AG04449 (cell line): ENCODE measurements around the gene TYRP1.
"Not testable (repeated sequence)": the region's sequence is repeated elsewhere in the genome, so short reads cannot be mapped to it uniquely, and the experiment has no call there.

ENCODE experiments used
- CTCF ChIA-PET: fragments of 350-600 bp; formaldehyde crosslinking; extraction: SDS; loops from one replicate; lab custom pipeline; 2021; ENCODE audit warnings: antibody characterized with exemption; lab: Yijun Ruan, JAX
- POLR2A ChIA-PET: fragments of 400-600, 350-600 bp; formaldehyde crosslinking; extraction: SDS; loops from one replicate; lab custom pipeline; 2020; ENCODE audit warnings: antibody characterized with exemption, inconsistent platforms; lab: Yijun Ruan, JAX
- DNase-seq: peaks from one replicate; pipeline ENCODE4 v3.0.0-alpha.2; 2010; ENCODE audit warnings: low read depth, low spot score
- H3K4me3 ChIP-seq: 2 replicates; pipeline ENCODE4 v1.5.1; 2011; ENCODE audit warnings: low read depth, mild to moderate bottlenecking, control low read depth, low read length
- TF ChIP-seq, protein P1 (sequence below): IDR thresholded peaks from one replicate; pipeline ENCODE4 v1.5.1; 2011; ENCODE audit warnings: mild to moderate bottlenecking, moderate library complexity, low read length, control low read depth, inconsistent platforms; ENCODE audit not compliant: insufficient read depth; ENCODE audit errors: missing control alignments

The TYRP1 gene

DNA sequence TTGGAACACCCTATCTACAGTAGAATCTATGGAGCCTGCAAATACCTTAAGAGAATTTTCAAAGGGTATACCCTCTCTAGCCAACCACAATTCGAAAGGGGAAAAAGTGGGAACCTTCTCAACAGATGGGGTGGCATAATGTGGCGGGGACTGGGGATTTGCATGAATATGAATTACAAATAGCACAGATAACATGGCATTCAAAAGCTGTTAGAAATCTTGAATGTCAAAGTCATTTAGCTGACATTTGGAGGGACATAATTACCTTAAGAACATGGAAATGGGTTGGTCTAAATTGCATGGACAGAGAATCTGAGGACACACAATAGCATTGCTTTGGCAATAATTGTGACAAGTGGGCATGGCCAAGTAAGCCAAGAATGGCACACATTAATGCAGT is 23.2 kb upstream of the TYRP1 start:
- no peak overlapping the region for H3K4me3 ChIP-seq
- POLR2A ChIA-PET = no interaction called here
- CTCF ChIA-PET = no interaction called here
- TF ChIP-seq, protein P1, sequence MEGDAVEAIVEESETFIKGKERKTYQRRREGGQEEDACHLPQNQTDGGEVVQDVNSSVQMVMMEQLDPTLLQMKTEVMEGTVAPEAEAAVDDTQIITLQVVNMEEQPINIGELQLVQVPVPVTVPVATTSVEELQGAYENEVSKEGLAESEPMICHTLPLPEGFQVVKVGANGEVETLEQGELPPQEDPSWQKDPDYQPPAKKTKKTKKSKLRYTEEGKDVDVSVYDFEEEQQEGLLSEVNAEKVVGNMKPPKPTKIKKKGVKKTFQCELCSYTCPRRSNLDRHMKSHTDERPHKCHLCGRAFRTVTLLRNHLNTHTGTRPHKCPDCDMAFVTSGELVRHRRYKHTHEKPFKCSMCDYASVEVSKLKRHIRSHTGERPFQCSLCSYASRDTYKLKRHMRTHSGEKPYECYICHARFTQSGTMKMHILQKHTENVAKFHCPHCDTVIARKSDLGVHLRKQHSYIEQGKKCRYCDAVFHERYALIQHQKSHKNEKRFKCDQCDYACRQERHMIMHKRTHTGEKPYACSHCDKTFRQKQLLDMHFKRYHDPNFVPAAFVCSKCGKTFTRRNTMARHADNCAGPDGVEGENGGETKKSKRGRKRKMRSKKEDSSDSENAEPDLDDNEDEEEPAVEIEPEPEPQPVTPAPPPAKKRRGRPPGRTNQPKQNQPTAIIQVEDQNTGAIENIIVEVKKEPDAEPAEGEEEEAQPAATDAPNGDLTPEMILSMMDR = no peak
- DNase-seq = no peak

DNA sequence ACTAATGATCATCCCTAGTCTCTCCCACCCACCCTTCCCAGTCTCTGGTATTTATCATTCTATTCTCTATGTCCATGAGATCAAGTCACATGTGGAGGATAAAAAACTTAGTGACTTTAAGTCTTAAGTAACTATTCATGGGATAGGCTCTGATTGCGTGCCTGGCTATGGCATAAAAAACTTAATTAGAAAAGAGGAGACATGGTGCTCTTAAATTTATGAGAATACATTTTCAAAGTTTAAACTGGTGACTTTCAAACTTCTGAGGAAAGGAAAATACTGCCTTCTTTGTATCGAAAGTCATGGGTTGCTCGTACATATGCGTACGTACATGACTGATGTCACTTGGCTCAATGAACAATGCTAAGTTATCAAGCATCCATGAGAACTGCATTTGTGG is 18.2 kb upstream of the TYRP1 start:
- DNase-seq = no peak
- TF ChIP-seq, protein P1 = no peak
- ChIA-PET CTCF (no interaction called here), POLR2A (no interaction called here)
- no peak overlapping the region for H3K4me3 ChIP-seq

- H3K4me3 ChIP-seq, DNase-seq, CTCF ChIA-PET, POLR2A ChIA-PET: not testable (repeated sequence)
These were observed 15.6 kb upstream of the TYRP1 start for GRCh38 chr9:12677462-12678126.

- no peak overlapping the region for H3K4me3 ChIP-seq
- no peak for DNase-seq
- ChIA-PET POLR2A (no interaction called here), CTCF (no interaction called here)
- TF ChIP-seq, protein P1 = no peak
These were observed 12.8 kb upstream of the TYRP1 start for GRCh38 chr9:12680341-12680740.

DNA sequence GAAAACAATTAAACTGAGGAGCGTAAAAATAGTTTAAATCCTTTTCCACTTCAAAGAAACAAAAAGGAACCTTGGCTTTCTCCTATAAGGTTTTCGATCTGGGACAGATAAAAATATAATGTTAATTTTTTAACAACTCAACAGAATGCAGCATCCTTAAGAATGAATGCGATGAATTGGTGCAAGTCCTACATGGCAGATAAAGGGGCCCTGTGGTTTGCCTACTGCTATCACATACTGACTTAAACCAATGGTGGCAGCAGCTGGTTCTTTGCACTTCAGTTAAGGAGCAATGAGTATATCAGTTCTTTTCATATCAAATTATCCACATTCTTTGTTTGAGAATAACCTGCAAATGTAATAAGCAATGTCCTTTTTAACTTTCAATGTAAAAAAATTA is 12.4 kb upstream of the TYRP1 start:
- H3K4me3 ChIP-seq = no peak overlapping the region
- TF ChIP-seq, protein P1 = no peak
- DNase-seq = no peak
- ChIA-PET POLR2A (interaction anchor here (0.6 kb wide), 1 partner anchor 254 kb away, joined by 3 read pairs; no protein-coding TSS in a partner anchor), CTCF (no interaction called here)

DNA sequence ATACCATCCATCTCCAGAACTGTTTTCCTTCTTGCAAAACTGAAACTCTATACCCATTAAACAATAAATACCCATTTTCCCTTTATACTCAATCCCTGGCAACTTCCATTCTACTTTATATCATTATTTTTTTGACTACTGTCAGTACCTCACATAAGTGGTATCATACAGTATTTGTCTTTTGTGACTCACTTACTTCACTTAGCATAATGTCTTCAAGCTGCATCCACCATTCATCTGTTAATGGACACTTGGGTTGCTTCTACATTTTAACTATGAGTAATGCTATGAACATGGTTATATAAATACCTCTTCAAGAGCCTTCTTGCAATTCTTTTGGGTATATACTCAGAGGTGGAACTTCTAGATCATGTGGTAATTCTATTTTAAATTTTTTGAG is 11.6 kb upstream of the TYRP1 start:
- TF ChIP-seq, protein P1 = no peak

DNA sequence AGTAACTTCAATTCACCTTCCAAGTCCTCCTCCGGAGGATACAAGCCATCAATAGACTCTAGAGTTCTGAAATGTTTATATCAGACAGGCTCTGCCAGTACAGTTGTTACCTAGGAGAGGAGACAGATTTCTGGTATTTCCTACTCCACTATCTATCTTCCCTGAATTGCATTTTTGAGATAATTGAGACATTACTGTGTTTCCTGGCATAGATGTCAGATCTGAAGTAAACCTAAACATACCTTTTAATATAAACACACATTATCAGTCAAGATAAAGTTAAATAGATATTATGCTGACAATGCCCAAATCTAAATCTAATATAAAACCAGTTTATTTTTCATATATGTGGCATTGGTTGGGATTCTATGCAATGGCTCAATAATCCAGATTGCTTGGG is 8.2 kb upstream of the TYRP1 start:
- H3K4me3 ChIP-seq = no peak overlapping the region
- no peak for DNase-seq
- ChIA-PET CTCF (no interaction called here), POLR2A (no interaction called here)
- TF ChIP-seq, protein P1 = no peak

More for the DNA sequence above, 11.6 kb upstream of the TYRP1 start:
- H3K4me3 ChIP-seq = no peak overlapping the region
- DNase-seq = no peak
- CTCF ChIA-PET = no interaction called here
- POLR2A ChIA-PET = no interaction called here
